ENCODE measurements around the gene GOLGB1. TPM values are rescaled to one million over a fixed set of nuclear protein-coding genes. Genes with fewer than 3 reads are reported as not detected.
A peak's percentile ranks its signal among the peaks of the same experiment; 100 is the strongest.

The GOLGB1 gene
- total RNA-seq, 5 donors from 2014 or later (not counting 1 experiment from before 2014, with no cell fraction given): 33.5 to 47.0 (median 40.1) TPM

GRCh38 chr3:121735047-121735696 is 14.4 kb downstream of the GOLGB1 start:
- no peaks in the 10 kb centered on the region for H3K27me3 ChIP-seq (replicated peaks in 1 of 2; ENCODE audit: control insufficient read depth in 2 of 2, extremely low read depth in 1 of 2, insufficient read depth in 2 of 2, low read length in 1 of 2)
- Mint-ChIP-seq H3K27me3 (no peaks in the 10 kb centered on the region), H3K27ac (no peak overlapping the region), H3K4me1 (peaks cover 52 to 61% (median 55%) of the 10 kb centered on the region in 3 donors), H3K9me3 (no peaks in the 10 kb centered on the region), H3K36me3 (peaks cover 43% of the 10 kb centered on the region), H3K4me3 (no peak overlapping the region)
- no peak overlapping the region for H3K4me3 ChIP-seq (ENCODE audit: control insufficient read depth in 1 of 2, extremely low read depth in 1 of 2, low read length in 1 of 2)
- H3K36me3 ChIP-seq (ENCODE audit: control insufficient read depth in 2 of 2, extremely low read depth in 1 of 2, insufficient read depth in 1 of 2, low read length in 1 of 2): peaks cover 0 to 9% of the 10 kb centered on the region in 2 donors
- no peaks in the 10 kb centered on the region for H3K9me3 ChIP-seq
- H3K4me1 ChIP-seq (ENCODE audit: control insufficient read depth in 1 of 2, extremely low read depth in 1 of 2, insufficient read depth in 2 of 2, low read length in 2 of 2): peaks cover 0 to 2% of the 10 kb centered on the region in 2 experiments
- no peak overlapping the region for H3K27ac ChIP-seq (ENCODE audit: low read length)
- DNase-seq (no peak), ATAC-seq (replicated peaks in 1 of 4) (no peak)
- ChIA-PET POLR2A (interaction anchor here (0.5 to 1.4 kb wide), 2 partner anchors 13 to 28 kb away, joined by 3 to 7 read pairs; no protein-coding TSS in a partner anchor), CTCF (no interaction called here)

- Histone ChIP-seq H3K36me3 (ENCODE audit: control insufficient read depth in 2 of 2, extremely low read depth in 1 of 2, insufficient read depth in 1 of 2, low read length in 1 of 2) (peaks cover 0 to 30% of the 10 kb centered on the region in 2 donors), H3K4me1 (ENCODE audit: control insufficient read depth in 1 of 2, extremely low read depth in 1 of 2, insufficient read depth in 2 of 2, low read length in 2 of 2) (no peaks in the 10 kb centered on the region), H3K27me3 (replicated peaks in 1 of 2; ENCODE audit: control insufficient read depth in 2 of 2, extremely low read depth in 1 of 2, insufficient read depth in 2 of 2, low read length in 1 of 2) (no peaks in the 10 kb centered on the region), H3K27ac (ENCODE audit: low read length) (no peak overlapping the region), H3K9me3 (no peaks in the 10 kb centered on the region), H3K4me3 (ENCODE audit: control insufficient read depth in 1 of 2, extremely low read depth in 1 of 2, low read length in 1 of 2) (no peak overlapping the region)
- DNase-seq (no peak), ATAC-seq (replicated peaks in 1 of 4) (no peak)
- CTCF ChIA-PET: interaction anchor here in 1 of 2 donors (0.6 kb wide), 1 partner anchor 9 kb away, joined by 3 read pairs; no protein-coding TSS in a partner anchor
- Mint-ChIP-seq H3K4me1 (peaks cover 25 to 32% (median 28%) of the 10 kb centered on the region in 3 donors), H3K36me3 (peaks cover 47% of the 10 kb centered on the region), H3K9me3 (no peaks in the 10 kb centered on the region), H3K4me3 (no peak overlapping the region), H3K27me3 (no peaks in the 10 kb centered on the region), H3K27ac (no peak overlapping the region)
- WGBS (ENCODE audit: insufficient coverage): 100% methylated on average over 4 of the region's 8 CpGs
- POLR2A ChIA-PET: no interaction called here
These were observed 18.4 kb downstream of the GOLGB1 start for GRCh38 chr3:121730940-121731687.

GRCh38 chr3:121724130-121724529 is 25.4 kb downstream of the GOLGB1 start:
- no peak overlapping the region for H3K27ac Mint-ChIP-seq
- ATAC-seq (replicated peaks in 1 of 4) (no peak), DNase-seq (no peak)
- no peak overlapping the region for H3K27ac ChIP-seq (ENCODE audit: low read length)
- peaks cover 71% of the 10 kb centered on the region for H3K36me3 Mint-ChIP-seq
- CTCF ChIA-PET: interaction anchor here in 1 of 2 donors (0.6 kb wide), 1 partner anchor 781 kb away, joined by 4 read pairs; no protein-coding TSS in a partner anchor
- H3K4me3 ChIP-seq (ENCODE audit: control insufficient read depth in 1 of 2, extremely low read depth in 1 of 2, low read length in 1 of 2): no peak overlapping the region
- H3K4me1 ChIP-seq (ENCODE audit: control insufficient read depth in 1 of 2, extremely low read depth in 1 of 2, insufficient read depth in 2 of 2, low read length in 2 of 2): no peaks in the 10 kb centered on the region
- POLR2A ChIA-PET: interaction anchor here in 1 of 2 donors (1.2 kb wide), 1 partner anchor 24 kb away, joined by 4 read pairs; no protein-coding TSS in a partner anchor
- no peaks in the 10 kb centered on the region for H3K27me3 Mint-ChIP-seq
- peaks cover 4 to 6% (median 4%) of the 10 kb centered on the region in 3 donors for H3K4me1 Mint-ChIP-seq
- H3K27me3 ChIP-seq (replicated peaks in 1 of 2; ENCODE audit: control insufficient read depth in 2 of 2, extremely low read depth in 1 of 2, insufficient read depth in 2 of 2, low read length in 1 of 2): no peaks in the 10 kb centered on the region
- peaks cover 0 to 69% of the 10 kb centered on the region in 2 donors for H3K36me3 ChIP-seq (ENCODE audit: control insufficient read depth in 2 of 2, extremely low read depth in 1 of 2, insufficient read depth in 1 of 2, low read length in 1 of 2)
- H3K9me3 Mint-ChIP-seq: no peaks in the 10 kb centered on the region
- H3K9me3 ChIP-seq: no peaks in the 10 kb centered on the region
- no peak overlapping the region for H3K4me3 Mint-ChIP-seq
- WGBS (ENCODE audit: insufficient coverage): 88% methylated on average over 1 of the region's 1 CpG

GRCh38 chr3:121723485-121723884 is 26.1 kb downstream of the GOLGB1 start:
- DNase-seq (no peak), ATAC-seq (replicated peaks in 1 of 4) (no peak)
- Histone ChIP-seq H3K36me3 (ENCODE audit: control insufficient read depth in 2 of 2, extremely low read depth in 1 of 2, insufficient read depth in 1 of 2, low read length in 1 of 2) (peaks cover 0 to 62% of the 10 kb centered on the region in 2 donors), H3K27ac (ENCODE audit: low read length) (no peak overlapping the region), H3K4me3 (ENCODE audit: control insufficient read depth in 1 of 2, extremely low read depth in 1 of 2, low read length in 1 of 2) (no peak overlapping the region), H3K9me3 (no peaks in the 10 kb centered on the region), H3K4me1 (ENCODE audit: control insufficient read depth in 1 of 2, extremely low read depth in 1 of 2, insufficient read depth in 2 of 2, low read length in 2 of 2) (peaks cover 0 to under 1% of the 10 kb centered on the region in 2 experiments), H3K27me3 (replicated peaks in 1 of 2; ENCODE audit: control insufficient read depth in 2 of 2, extremely low read depth in 1 of 2, insufficient read depth in 2 of 2, low read length in 1 of 2) (no peaks in the 10 kb centered on the region)
- no peaks in the 10 kb centered on the region for H3K9me3 Mint-ChIP-seq
- H3K36me3 Mint-ChIP-seq: peaks cover 68% of the 10 kb centered on the region
- POLR2A ChIA-PET: interaction anchor here in 1 of 2 donors (1.2 kb wide), 1 partner anchor 25 kb away, joined by 4 read pairs; no protein-coding TSS in a partner anchor
- WGBS (ENCODE audit: insufficient coverage): no CpG with 5 or more reads among the region's 1 CpG
- H3K27me3 Mint-ChIP-seq: no peaks in the 10 kb centered on the region
- no peak overlapping the region for H3K4me3 Mint-ChIP-seq
- CTCF ChIA-PET: no interaction called here
- H3K27ac Mint-ChIP-seq: no peak overlapping the region
- peaks cover 7 to 9% (median 8%) of the 10 kb centered on the region in 3 donors for H3K4me1 Mint-ChIP-seq

- Histone ChIP-seq H3K9me3 (no peaks in the 10 kb centered on the region), H3K36me3 (ENCODE audit: control insufficient read depth in 2 of 2, extremely low read depth in 1 of 2, insufficient read depth in 1 of 2, low read length in 1 of 2) (peaks cover 0 to 56% of the 10 kb centered on the region in 2 donors), H3K27ac (ENCODE audit: low read length) (no peak overlapping the region), H3K4me1 (ENCODE audit: control insufficient read depth in 1 of 2, extremely low read depth in 1 of 2, insufficient read depth in 2 of 2, low read length in 2 of 2) (peaks cover 3 to 4% of the 10 kb centered on the region in 2 experiments), H3K4me3 (ENCODE audit: control insufficient read depth in 1 of 2, extremely low read depth in 1 of 2, low read length in 1 of 2) (no peak overlapping the region), H3K27me3 (replicated peaks in 1 of 2; ENCODE audit: control insufficient read depth in 2 of 2, extremely low read depth in 1 of 2, insufficient read depth in 2 of 2, low read length in 1 of 2) (no peaks in the 10 kb centered on the region)
- Mint-ChIP-seq H3K27ac (no peak overlapping the region), H3K27me3 (no peaks in the 10 kb centered on the region), H3K9me3 (no peaks in the 10 kb centered on the region), H3K4me1 (peaks cover 17 to 19% (median 19%) of the 10 kb centered on the region in 3 donors), H3K36me3 (peaks cover 68% of the 10 kb centered on the region), H3K4me3 (no peak overlapping the region)
- ChIA-PET CTCF (no interaction called here), POLR2A (interaction anchor here in 1 of 2 donors (0.5 to 0.6 kb wide), 3 partner anchors 12 to 1625 kb away, joined by 3 to 14 read pairs (median 3); no protein-coding TSS in a partner anchor)
- DNase-seq: no peak
- no CpG with 5 or more reads among the region's 1 CpG for WGBS (ENCODE audit: insufficient coverage)
- ATAC-seq (replicated peaks in 1 of 4): no peak
These were observed 27.1 kb downstream of the GOLGB1 start for GRCh38 chr3:121722411-121722810.

GRCh38 chr3:121720163-121720562 is 29.4 kb downstream of the GOLGB1 start:
- ChIA-PET CTCF (interaction anchor here in 1 of 2 donors (1.2 kb wide), 1 partner anchor 25 kb away, joined by 4 read pairs; no protein-coding TSS in a partner anchor), POLR2A (interaction anchor here in 1 of 2 donors (0.5 kb wide), 1 partner anchor 666 kb away, joined by 6 read pairs; no protein-coding TSS in a partner anchor)
- H3K4me1 Mint-ChIP-seq: peaks cover 19 to 24% (median 23%) of the 10 kb centered on the region in 3 donors
- peak overlapping the region in 1 of 2 donors; percentile 19 for H3K27ac Mint-ChIP-seq
- H3K36me3 ChIP-seq (ENCODE audit: control insufficient read depth in 2 of 2, extremely low read depth in 1 of 2, insufficient read depth in 1 of 2, low read length in 1 of 2): peaks cover 0 to 62% of the 10 kb centered on the region in 2 donors
- DNase-seq (no peak), ATAC-seq (replicated peaks in 1 of 4) (no peak)
- peaks cover 3 to 4% of the 10 kb centered on the region in 2 experiments for H3K4me1 ChIP-seq (ENCODE audit: control insufficient read depth in 1 of 2, extremely low read depth in 1 of 2, insufficient read depth in 2 of 2, low read length in 2 of 2)
- no peak overlapping the region for H3K4me3 ChIP-seq (ENCODE audit: control insufficient read depth in 1 of 2, extremely low read depth in 1 of 2, low read length in 1 of 2)
- H3K27ac ChIP-seq (ENCODE audit: low read length): no peak overlapping the region
- no peak overlapping the region for H3K4me3 Mint-ChIP-seq
- H3K27me3 ChIP-seq (replicated peaks in 1 of 2; ENCODE audit: control insufficient read depth in 2 of 2, extremely low read depth in 1 of 2, insufficient read depth in 2 of 2, low read length in 1 of 2): no peaks in the 10 kb centered on the region
- H3K9me3 ChIP-seq: no peaks in the 10 kb centered on the region
- H3K9me3 Mint-ChIP-seq: no peaks in the 10 kb centered on the region
- H3K27me3 Mint-ChIP-seq: no peaks in the 10 kb centered on the region
- peaks cover 72% of the 10 kb centered on the region for H3K36me3 Mint-ChIP-seq

Data from T-cell (primary cell).